HCT116 (cell line): ENCODE data around the gene UNC50.

Experiments
- EZH2 ChIP-seq: fragments of 200-600 bp; sonication (generic); IDR thresholded peaks from 2 replicates; pipeline ENCODE4 v1.6.1; 2017; ENCODE audit warnings: antibody characterized with exemption, mixed run types
- EZH2phosphoT487 ChIP-seq: fragments of 200-600 bp; IDR thresholded peaks from 2 replicates; pipeline ENCODE4 v1.6.1; 2018; ENCODE audit warnings: antibody characterized with exemption, borderline replicate concordance
- FOSL1 ChIP-seq: IDR thresholded peaks from 2 replicates; pipeline ENCODE4 v1.6.1; 2012; ENCODE audit warnings: low read depth
- POLR2A ChIP-seq: IDR thresholded peaks from 2 replicates; pipeline ENCODE4 v1.7.0; 2011; ENCODE audit warnings: borderline replicate concordance; ENCODE audit not compliant: insufficient read depth, insufficient read length; ENCODE audit errors: extremely low read depth
- POLR2AphosphoS5 ChIP-seq: IDR thresholded peaks from 2 replicates; pipeline ENCODE4 v1.6.1; 2011; ENCODE audit warnings: mild to moderate bottlenecking, low read depth, low read length, moderate library complexity
- SIN3A ChIP-seq: IDR thresholded peaks from 2 replicates; pipeline ENCODE4 v1.6.1; 2012; ENCODE audit warnings: low read depth
- YY1 ChIP-seq: IDR thresholded peaks from 2 replicates; pipeline ENCODE4 v1.6.1; 2011; ENCODE audit warnings: low read length, low read depth, moderate library complexity, mild to moderate bottlenecking; ENCODE audit not compliant: insufficient replicate concordance; ENCODE audit errors: extremely low read depth
- TF ChIP-seq, protein P1 (sequence below), 3 experiments: fragments of 200-600 bp in 1 of 3; sonication (generic) in 1 of 3; IDR thresholded peaks in 2 of 3; conservative IDR thresholded peaks in 1 of 3; 2 replicates each; pipeline ENCODE4 v1.5.1; 2012 to 2017; ENCODE audit warnings: low read depth in 2 of 3, low read length in 2 of 3, antibody characterized with exemption in 1 of 3, borderline replicate concordance in 1 of 3, control low read depth in 1 of 3, mild to moderate bottlenecking in 1 of 3, mixed read lengths in 1 of 3, mixed run types in 1 of 3, moderate library complexity in 1 of 3; ENCODE audit not compliant: insufficient read depth in 1 of 3

DNA sequence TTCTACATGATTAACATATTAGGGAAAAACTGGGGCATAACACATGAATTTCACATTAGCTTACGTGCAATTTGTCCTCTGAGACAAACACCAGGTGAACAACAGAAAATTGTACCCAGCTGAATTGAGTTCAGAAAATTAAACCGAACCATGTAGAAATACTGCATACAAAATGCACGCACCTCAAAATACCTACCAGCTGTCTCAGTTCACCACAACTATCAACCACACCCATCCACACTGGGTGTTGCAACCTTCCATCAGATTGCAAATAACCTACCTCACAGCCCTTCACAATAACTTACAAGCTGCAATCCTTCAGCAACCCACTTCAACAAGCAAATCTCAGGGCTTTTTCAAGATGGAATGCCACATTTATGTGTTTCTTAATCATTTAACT lies 55.9 kb downstream of the UNC50 start:
- TF ChIP-seq EZH2: no peak
- TF ChIP-seq POLR2AphosphoS5: no peak
- TF ChIP-seq, protein P1, sequence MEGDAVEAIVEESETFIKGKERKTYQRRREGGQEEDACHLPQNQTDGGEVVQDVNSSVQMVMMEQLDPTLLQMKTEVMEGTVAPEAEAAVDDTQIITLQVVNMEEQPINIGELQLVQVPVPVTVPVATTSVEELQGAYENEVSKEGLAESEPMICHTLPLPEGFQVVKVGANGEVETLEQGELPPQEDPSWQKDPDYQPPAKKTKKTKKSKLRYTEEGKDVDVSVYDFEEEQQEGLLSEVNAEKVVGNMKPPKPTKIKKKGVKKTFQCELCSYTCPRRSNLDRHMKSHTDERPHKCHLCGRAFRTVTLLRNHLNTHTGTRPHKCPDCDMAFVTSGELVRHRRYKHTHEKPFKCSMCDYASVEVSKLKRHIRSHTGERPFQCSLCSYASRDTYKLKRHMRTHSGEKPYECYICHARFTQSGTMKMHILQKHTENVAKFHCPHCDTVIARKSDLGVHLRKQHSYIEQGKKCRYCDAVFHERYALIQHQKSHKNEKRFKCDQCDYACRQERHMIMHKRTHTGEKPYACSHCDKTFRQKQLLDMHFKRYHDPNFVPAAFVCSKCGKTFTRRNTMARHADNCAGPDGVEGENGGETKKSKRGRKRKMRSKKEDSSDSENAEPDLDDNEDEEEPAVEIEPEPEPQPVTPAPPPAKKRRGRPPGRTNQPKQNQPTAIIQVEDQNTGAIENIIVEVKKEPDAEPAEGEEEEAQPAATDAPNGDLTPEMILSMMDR (IDR thresholded peaks at IDR 0.05 in 2 of 3, conservative IDR thresholded peaks at IDR 0.05 in 1 of 3; ENCODE audit: borderline replicate concordance in 1 of 3, insufficient read depth in 1 of 3, low read depth in 2 of 3, low read length in 2 of 3): no peak
- no peak for TF ChIP-seq EZH2phosphoT487
- TF ChIP-seq FOSL1: no peak
- TF ChIP-seq POLR2A: no peak
- no peak for TF ChIP-seq YY1
- no peak for TF ChIP-seq SIN3A
